IMR-90 (cell line): Measurements from ENCODE around the gene MAPK1. TPM values are rescaled to one million over a fixed set of nuclear protein-coding genes. Genes with fewer than 3 reads are reported as not detected.

Experiments used
- ATAC-seq: fragments of 200-7000 bp; cut with Tn5 transposase; 2 replicates; pipeline ENCODE4 v1.9.1; 2020; ENCODE audit warnings: low read depth, mild to moderate bottlenecking, moderate library complexity
- BruUV-seq: library from RNA; stranded (reverse); fragments of 400-500 nt; replicated peaks from 2 replicates; lab custom pipeline; 2021; lab: Mats Ljungman, UMichigan
- CTCF ChIA-PET: fragments of 300-600 bp; formaldehyde crosslinking; extraction: SDS; loops from one replicate; lab custom pipeline; 2021; ENCODE audit warnings: antibody characterized with exemption; lab: Yijun Ruan, JAX
- POLR2A ChIA-PET: fragments of 300-600 bp; sonication (Branson Sonifier 250); formaldehyde crosslinking; loops from one replicate; lab custom pipeline; 2022; ENCODE audit warnings: antibody characterized with exemption; ENCODE audit not compliant: unreplicated experiment; lab: Charles Lee
- DNase-seq: peaks from one replicate; pipeline ENCODE4 v3.0.0; 2013
- H2AFZ ChIP-seq: replicated peaks from 2 replicates; pipeline ENCODE3; 2013; ENCODE audit warnings: low read length, mild to moderate bottlenecking; ENCODE audit not compliant: poor library complexity
- H2AK5ac ChIP-seq: 2 replicates; pipeline ENCODE4 v1.6.1; 2013; ENCODE audit warnings: low read depth, low read length, inconsistent platforms
- H2AK9ac ChIP-seq: replicated peaks from 2 replicates; pipeline ENCODE3; 2013; ENCODE audit warnings: mild to moderate bottlenecking, low read depth, low read length, moderate library complexity; ENCODE audit not compliant: poor library complexity
- H2BK120ac ChIP-seq: 2 replicates; pipeline ENCODE4 v1.6.1; 2013; ENCODE audit warnings: low read depth, low read length, inconsistent platforms
- H2BK15ac ChIP-seq: 3 replicates; pipeline ENCODE4 v1.6.1; 2013; ENCODE audit warnings: low read depth, low read length, inconsistent platforms
- H2BK20ac ChIP-seq: 2 replicates; pipeline ENCODE4 v1.6.1; 2013; ENCODE audit warnings: low read depth, mild to moderate bottlenecking, inconsistent platforms, low read length, moderate library complexity
- H2BK5ac ChIP-seq: 2 replicates; pipeline ENCODE4 v1.6.1; 2013; ENCODE audit warnings: mild to moderate bottlenecking, low read depth, low read length, inconsistent platforms; ENCODE audit not compliant: poor library complexity, severe bottlenecking
- H3K14ac ChIP-seq: replicated peaks from 2 replicates; pipeline ENCODE4 v1.6.1; 2013; ENCODE audit warnings: low read depth, low read length, inconsistent platforms
- H3K18ac ChIP-seq: 2 replicates; pipeline ENCODE4 v1.6.1; 2013; ENCODE audit warnings: low read depth, low read length, control low read depth
- H3K23ac ChIP-seq: 2 replicates; pipeline ENCODE4 v1.6.1; 2013; ENCODE audit warnings: low read depth, low read length, inconsistent platforms
- H3K27ac ChIP-seq: 2 replicates; pipeline ENCODE4 v1.5.1; 2013; ENCODE audit warnings: mild to moderate bottlenecking, control low read depth, low read length; ENCODE audit not compliant: insufficient read depth
- H3K27me3 ChIP-seq: 2 replicates; pipeline ENCODE4 v1.6.1; 2013; ENCODE audit warnings: low read length; ENCODE audit not compliant: control insufficient read depth, insufficient read depth
- H3K36me3 ChIP-seq: 2 replicates; pipeline ENCODE4 v1.6.1; 2013; ENCODE audit warnings: low read length, mixed read lengths; ENCODE audit not compliant: control insufficient read depth, insufficient read depth
- H3K4ac ChIP-seq: 2 replicates; pipeline ENCODE4 v1.6.1; 2013; ENCODE audit warnings: low read depth, low read length, inconsistent platforms
- H3K4me1 ChIP-seq: 2 replicates; pipeline ENCODE4 v1.6.1; 2013; ENCODE audit warnings: low read length, mixed read lengths; ENCODE audit not compliant: control insufficient read depth, insufficient read depth
- H3K4me2 ChIP-seq: 2 replicates; pipeline ENCODE4 v1.6.1; 2013; ENCODE audit warnings: low read depth, mild to moderate bottlenecking, control low read depth, low read length, moderate library complexity
- H3K4me3 ChIP-seq: 2 replicates; pipeline ENCODE4 v1.5.1; 2013; ENCODE audit warnings: low read depth, mild to moderate bottlenecking, control low read depth, low read length, moderate library complexity; ENCODE audit not compliant: insufficient read depth
- H3K56ac ChIP-seq: 2 replicates; pipeline ENCODE4 v1.6.1; 2013; ENCODE audit warnings: low read length, inconsistent platforms; ENCODE audit not compliant: insufficient read depth; ENCODE audit errors: extremely low read depth
- H3K79me1 ChIP-seq, 2 experiments: 2 replicates each; pipeline ENCODE4 v1.6.1; 2013; ENCODE audit warnings: low read length in 2 of 2, inconsistent platforms in 1 of 2, low read depth in 1 of 2
- H3K9ac ChIP-seq: 2 replicates; pipeline ENCODE4 v1.6.1; 2013; ENCODE audit warnings: low read depth, low read length, control low read depth
- H3K9me1 ChIP-seq: 2 replicates; pipeline ENCODE4 v1.6.1; 2013; ENCODE audit warnings: low read length, inconsistent platforms; ENCODE audit not compliant: insufficient read depth
- H3K9me3 ChIP-seq: 2 replicates; pipeline ENCODE4 v1.6.1; 2013; ENCODE audit warnings: low read length; ENCODE audit not compliant: control insufficient read depth, insufficient read depth
- H4K20me1 ChIP-seq: 2 replicates; pipeline ENCODE4 v1.6.1; 2013; ENCODE audit warnings: low read length, inconsistent platforms; ENCODE audit not compliant: insufficient read depth
- H4K5ac ChIP-seq: 2 replicates; pipeline ENCODE4 v1.6.1; 2013; ENCODE audit warnings: mild to moderate bottlenecking, low read depth, low read length, control low read depth
- H4K8ac ChIP-seq, 2 experiments: 2 replicates each; pipeline ENCODE4 v1.6.1; 2013; ENCODE audit warnings: low read depth in 2 of 2, low read length in 2 of 2, control low read depth in 1 of 2, inconsistent platforms in 1 of 2
- H4K91ac ChIP-seq: 2 replicates; pipeline ENCODE4 v1.6.1; 2013; ENCODE audit warnings: low read depth, low read length, inconsistent platforms; ENCODE audit not compliant: insufficient read depth
- RCOR1 ChIP-seq: IDR thresholded peaks from 2 replicates; pipeline ENCODE4 v1.6.1; 2012; ENCODE audit warnings: mild to moderate bottlenecking, low read length, improper control_type of control experiment; ENCODE audit not compliant: insufficient replicate concordance
- WGBS, 2 experiments: methylation state at CpG; one replicate each; pipeline versions ENCODE4 v1.1.5 to v1.1.7; 2013; ENCODE audit warnings: missing lambda C conversion rate in 2 of 2; ENCODE audit not compliant: insufficient read length in 1 of 2; ENCODE audit errors: extremely low coverage in 2 of 2; 5-methylcytosine and 5-hydroxymethylcytosine counted together
- dilution Hi-C: fragments of 300-500 bp; cut with HindIII; formaldehyde crosslinking; loops from one replicate; pipeline ENCODE4 v1.14.3; 2018; ENCODE audit warnings: low sequenced_read_pairs; ENCODE audit not compliant: unreplicated experiment
- in situ Hi-C: fragments of 300-500 bp; cut with MboI; formaldehyde crosslinking; loops from 3 replicates; pipeline ENCODE4 v1.14.3; 2019; ENCODE audit warnings: low sequenced_read_pairs, inconsistent platforms, mixed read lengths
- intact Hi-C: fragments of 100-400 bp; cut with micrococcal nuclease; formaldehyde crosslinking; loops from 2 replicates; pipeline ENCODE4 v1.10.0; 2022
- polyA plus RNA-seq, 3 experiments: library from polyadenylated mRNA; depleted of rRNA; stranded (reverse); fragments of >200 nt; gene quantifications; 2 replicates each; pipeline ENCODE4 v1.2.3, GENCODE V29; 2012; ENCODE audit warnings: low replicate concordance in 1 of 3
- total RNA-seq: library from RNA; depleted of rRNA; stranded (reverse); fragments of >200 nt; gene quantifications from 2 replicates; pipeline ENCODE4 v1.2.3, GENCODE V29; 2012

The MAPK1 gene
- total and polyA plus RNA-seq, 2 of the 4 experiments (the other 2 are of a cell fraction), result 41.0 to 51.3 TPM

DNA sequence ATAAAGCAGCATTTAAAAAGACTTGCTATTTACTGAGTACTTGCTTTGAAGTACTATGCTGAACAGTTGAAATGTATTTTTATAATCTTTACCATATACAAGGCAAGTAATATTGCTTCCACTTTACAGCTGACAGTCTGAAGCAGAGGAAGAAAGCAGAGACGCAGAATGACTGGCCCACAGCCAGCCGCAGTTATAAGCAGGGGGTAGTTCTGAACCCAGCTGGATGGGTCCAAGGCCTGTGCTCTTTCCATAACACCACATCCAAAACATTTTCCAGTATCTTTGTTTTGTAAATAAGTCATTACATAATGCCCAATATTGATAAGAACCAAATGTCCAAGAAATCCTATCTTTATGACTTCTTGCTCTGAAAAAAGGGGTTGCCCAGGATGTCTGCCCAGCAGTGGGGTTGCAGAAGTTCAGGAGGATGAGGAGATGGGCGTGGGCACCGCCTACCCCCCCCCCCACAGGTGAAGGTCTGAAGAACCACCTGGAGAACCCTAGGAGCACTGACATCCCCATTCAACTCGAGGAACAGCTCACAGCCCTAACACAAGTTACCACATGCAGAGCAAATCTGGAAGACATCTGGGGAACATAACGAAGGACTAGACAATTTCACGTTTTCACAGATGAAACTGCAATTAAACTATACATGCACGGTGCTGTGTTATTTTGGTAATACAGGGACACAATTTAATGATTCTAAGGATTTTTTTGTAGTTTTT, 107.6 kb downstream of the MAPK1 start:
- Histone ChIP-seq H2BK15ac (peak overlapping the region; percentile 34; the same call in 2 of the 3 replicates), H3K9me3 (no peaks in the 10 kb centered on the region), H3K4me2 (no peak overlapping the region), H4K20me1 (peaks cover 19% of the 10 kb centered on the region; the same call in 1 of the 2 replicates), H3K56ac (no peak overlapping the region), H3K27me3 (no peaks in the 10 kb centered on the region), H2AFZ (no peak overlapping the region), H3K23ac (no peak overlapping the region), H3K14ac (0 out of 2 replicates have a peak overlapping the region, but pooled peaks have one; percentile 21), H3K9me1 (peaks cover 42% of the 10 kb centered on the region), H3K36me3 (peaks cover 25% of the 10 kb centered on the region), H4K91ac (peak overlapping the region; percentile 62), H3K4me3 (no peak overlapping the region), H3K4ac (0 out of 2 replicates have a peak overlapping the region, but pooled peaks have one; percentile 45), H4K5ac (peak overlapping the region; percentile 22; the same call in 1 of the 2 replicates), H3K27ac (peak overlapping the region; percentile 39; the same call in 1 of the 2 replicates), H3K79me1 (peaks cover 17 to 54% of the 10 kb centered on the region in 2 experiments), H2AK9ac (no peak overlapping the region), H2BK20ac (peak overlapping the region; percentile 46; the same call in 1 of the 2 replicates), H2BK120ac (0 out of 2 replicates have a peak overlapping the region, but pooled peaks have one; percentile 37), H2BK5ac (peak overlapping the region; percentile 79), H3K9ac (no peak overlapping the region), H4K8ac (peak overlapping the region in 1 of 2 experiments; percentile 27; a peak in 1 of 4 replicates), H3K18ac (peak overlapping the region; percentile 53; the same call in 1 of the 2 replicates), H2AK5ac (peak overlapping the region; percentile 54; the same call in 1 of the 2 replicates), H3K4me1 (peaks cover 33% of the 10 kb centered on the region)
- in situ Hi-C loops (no loop called here), intact Hi-C loops (loop anchor here (5.0 kb wide), 1 partner anchor 107 kb away; the partner anchor contains the start of gene MAPK1), dilution Hi-C loops (no loop called here)
- no peak for DNase-seq
- WGBS, 2 experiments, result 60% methylated on average over 2 of the region's 8 CpGs; no CpG with 5 or more reads in 1 of the 2 experiments
- ATAC-seq, result no peak
- CTCF ChIA-PET, result interaction anchor here (0.6 kb wide), 1 partner anchor 17 kb away, joined by 3 read pairs; no protein-coding TSS in a partner anchor
- no peak for TF ChIP-seq RCOR1
- POLR2A ChIA-PET, result no interaction called here
- no TSS peak for BruUV-seq
